ENCODE results near the gene GSPT2. TPM values are rescaled to one million over a fixed set of nuclear protein-coding genes. Genes with fewer than 3 reads are reported as not detected.

The GSPT2 gene
- total RNA-seq, 4 donors from 2014 or later, result 3.1 to 5.2 (median 4.2) TPM

DNA sequence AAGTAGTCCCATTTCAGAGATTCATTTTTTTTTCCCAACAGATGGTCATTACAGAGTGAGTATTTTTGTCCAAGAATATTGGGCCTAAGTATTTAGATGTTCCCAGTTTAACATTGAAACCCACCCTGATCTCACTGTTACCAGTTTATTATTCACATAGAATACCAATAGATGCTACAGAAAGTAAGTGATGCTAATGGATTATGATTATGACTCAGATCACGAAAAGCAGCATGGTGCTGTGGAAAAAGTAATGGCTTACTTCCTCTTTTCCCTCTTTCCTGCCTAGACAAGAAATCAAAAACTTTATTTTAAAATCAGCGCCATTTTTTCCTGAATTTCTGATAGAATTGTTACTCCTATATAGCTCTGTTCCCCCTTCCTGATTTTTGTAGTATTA lies 51.9 kb downstream of the GSPT2 start:
- TF ChIP-seq, protein P1, sequence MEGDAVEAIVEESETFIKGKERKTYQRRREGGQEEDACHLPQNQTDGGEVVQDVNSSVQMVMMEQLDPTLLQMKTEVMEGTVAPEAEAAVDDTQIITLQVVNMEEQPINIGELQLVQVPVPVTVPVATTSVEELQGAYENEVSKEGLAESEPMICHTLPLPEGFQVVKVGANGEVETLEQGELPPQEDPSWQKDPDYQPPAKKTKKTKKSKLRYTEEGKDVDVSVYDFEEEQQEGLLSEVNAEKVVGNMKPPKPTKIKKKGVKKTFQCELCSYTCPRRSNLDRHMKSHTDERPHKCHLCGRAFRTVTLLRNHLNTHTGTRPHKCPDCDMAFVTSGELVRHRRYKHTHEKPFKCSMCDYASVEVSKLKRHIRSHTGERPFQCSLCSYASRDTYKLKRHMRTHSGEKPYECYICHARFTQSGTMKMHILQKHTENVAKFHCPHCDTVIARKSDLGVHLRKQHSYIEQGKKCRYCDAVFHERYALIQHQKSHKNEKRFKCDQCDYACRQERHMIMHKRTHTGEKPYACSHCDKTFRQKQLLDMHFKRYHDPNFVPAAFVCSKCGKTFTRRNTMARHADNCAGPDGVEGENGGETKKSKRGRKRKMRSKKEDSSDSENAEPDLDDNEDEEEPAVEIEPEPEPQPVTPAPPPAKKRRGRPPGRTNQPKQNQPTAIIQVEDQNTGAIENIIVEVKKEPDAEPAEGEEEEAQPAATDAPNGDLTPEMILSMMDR (IDR thresholded peaks at IDR 0.05), result no peak
- ATAC-seq (ENCODE audit: low FRiP score) (no peak), DNase-seq (ENCODE audit: low spot score) (no peak)

Other genes with a start within 250 kb of the GSPT2 start
- 1 to 10 TPM in 3 of 4 donors, under 1 TPM in 1; 0.95 to 5.0 (median 1.9) TPM for gene NUDT11, start 246.8 kb upstream of the GSPT2 start, total RNA-seq
- gene CENPVL3, start 124.5 kb upstream of the GSPT2 start, total RNA-seq, result under 1 TPM in 1 of 4 donors, not detected in 3; 0.25 TPM
- not detected for gene CENPVL2, start 60.6 kb upstream of the GSPT2 start, total RNA-seq
- gene CENPVL1, start 32.9 kb upstream of the GSPT2 start, total RNA-seq, result not detected
- gene MAGED1, start 150.2 kb downstream of the GSPT2 start, total RNA-seq, result 10 to 100 TPM; 27.1 to 57.7 (median 33.1) TPM